Adrenal gland (tissue), 5 donors: ENCODE data around the gene ENTPD5.

Experiments used
- POLR2A ChIP-seq, 2 donors: fragments of 450-650 bp; IDR thresholded peaks; one replicate each; pipeline ENCODE4 v1.6.1; 2017; ENCODE audit warnings: antibody characterized with exemption in 2 of 2, mild to moderate bottlenecking in 2 of 2, moderate library complexity in 1 of 2
- TF ChIP-seq, protein P1 (sequence below), 6 experiments: fragments of 450-650 bp in 4 of 6; fragments of 200-600 bp in 2 of 6; sonication (generic) in 1 of 6; IDR thresholded peaks; 1 replicate in 5 of 6; 2 replicates in 1 of 6; pipeline versions ENCODE4 v1.5.1 to v1.8.0; 2016 to 2021; ENCODE audit warnings: antibody characterized with exemption in 6 of 6, mild to moderate bottlenecking in 2 of 6, moderate library complexity in 1 of 6
- donor health status: DM: no; HTN: no; CAD: no.

- TF ChIP-seq, protein P1, sequence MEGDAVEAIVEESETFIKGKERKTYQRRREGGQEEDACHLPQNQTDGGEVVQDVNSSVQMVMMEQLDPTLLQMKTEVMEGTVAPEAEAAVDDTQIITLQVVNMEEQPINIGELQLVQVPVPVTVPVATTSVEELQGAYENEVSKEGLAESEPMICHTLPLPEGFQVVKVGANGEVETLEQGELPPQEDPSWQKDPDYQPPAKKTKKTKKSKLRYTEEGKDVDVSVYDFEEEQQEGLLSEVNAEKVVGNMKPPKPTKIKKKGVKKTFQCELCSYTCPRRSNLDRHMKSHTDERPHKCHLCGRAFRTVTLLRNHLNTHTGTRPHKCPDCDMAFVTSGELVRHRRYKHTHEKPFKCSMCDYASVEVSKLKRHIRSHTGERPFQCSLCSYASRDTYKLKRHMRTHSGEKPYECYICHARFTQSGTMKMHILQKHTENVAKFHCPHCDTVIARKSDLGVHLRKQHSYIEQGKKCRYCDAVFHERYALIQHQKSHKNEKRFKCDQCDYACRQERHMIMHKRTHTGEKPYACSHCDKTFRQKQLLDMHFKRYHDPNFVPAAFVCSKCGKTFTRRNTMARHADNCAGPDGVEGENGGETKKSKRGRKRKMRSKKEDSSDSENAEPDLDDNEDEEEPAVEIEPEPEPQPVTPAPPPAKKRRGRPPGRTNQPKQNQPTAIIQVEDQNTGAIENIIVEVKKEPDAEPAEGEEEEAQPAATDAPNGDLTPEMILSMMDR (IDR thresholded peaks at IDR 0.05): no peak
- TF ChIP-seq POLR2A (IDR thresholded peaks at IDR 0.05): no peak
These were observed 63.4 kb downstream of the ENTPD5 start for GRCh38 chr14:73955674-73956073.
